H1 (cell line): ENCODE measurements around the gene NRSN2.

ENCODE experiments used
- CEBPB ChIP-seq: IDR thresholded peaks from 2 replicates; pipeline ENCODE4 v1.6.1; 2012; ENCODE audit warnings: low read depth, low read length
- EGR1 ChIP-seq: IDR thresholded peaks from 2 replicates; pipeline ENCODE4 v1.6.1; 2011; ENCODE audit warnings: low read depth, low read length, borderline replicate concordance
- EP300 ChIP-seq, 2 experiments: IDR thresholded peaks; 1 replicate in 1 of 2; 2 replicates in 1 of 2; pipeline ENCODE4 v1.6.1; 2011 to 2012; ENCODE audit warnings: low read depth in 2 of 2, low read length in 2 of 2, mild to moderate bottlenecking in 2 of 2, borderline replicate concordance in 1 of 2, inconsistent platforms in 1 of 2, moderate library complexity in 1 of 2
- EZH2 ChIP-seq: fragments of 200-600 bp; sonication (generic); IDR thresholded peaks from 2 replicates; pipeline ENCODE4 v1.7.1; 2012; ENCODE audit warnings: low read depth, mild to moderate bottlenecking, moderate library complexity, low read length, inconsistent platforms; ENCODE audit not compliant: severe bottlenecking
- MAFK ChIP-seq: IDR thresholded peaks from 2 replicates; pipeline ENCODE4 v1.6.1; 2012; ENCODE audit warnings: low read depth, mild to moderate bottlenecking, improper control_type of control experiment, low read length
- POLR2A ChIP-seq, 2 experiments: IDR thresholded peaks; 1 replicate in 1 of 2; 2 replicates in 1 of 2; pipeline ENCODE4 v1.6.1; 2011; ENCODE audit warnings: low read depth in 2 of 2, low read length in 2 of 2, mild to moderate bottlenecking in 2 of 2; ENCODE audit errors: control extremely low read depth in 1 of 2
- POLR2AphosphoS5 ChIP-seq: IDR thresholded peaks from 2 replicates; pipeline ENCODE4 v1.6.1; 2011; ENCODE audit warnings: low read depth, low read length
- SP2 ChIP-seq: IDR thresholded peaks from 2 replicates; pipeline ENCODE4 v1.6.1; 2012; ENCODE audit warnings: mild to moderate bottlenecking, low read length, inconsistent platforms
- YY1 ChIP-seq: IDR thresholded peaks from 2 replicates; pipeline ENCODE4 v1.6.1; 2011; ENCODE audit warnings: low read depth, mild to moderate bottlenecking, low read length
- TF ChIP-seq, protein P1 (sequence below), 3 experiments: IDR thresholded peaks; 1 replicate in 2 of 3; 2 replicates in 1 of 3; pipeline versions ENCODE4 v1.5.1 to v1.6.1; 2011; ENCODE audit warnings: low read length in 3 of 3, mild to moderate bottlenecking in 3 of 3, inconsistent platforms in 2 of 3, low read depth in 1 of 3, moderate library complexity in 1 of 3; ENCODE audit not compliant: insufficient read depth in 1 of 3; ENCODE audit errors: control extremely low read depth in 1 of 3
- TF ChIP-seq, protein P2 (sequence below): IDR thresholded peaks from 2 replicates; pipeline ENCODE4 v1.6.1; 2011; ENCODE audit warnings: low read length, improper control_type of control experiment

DNA sequence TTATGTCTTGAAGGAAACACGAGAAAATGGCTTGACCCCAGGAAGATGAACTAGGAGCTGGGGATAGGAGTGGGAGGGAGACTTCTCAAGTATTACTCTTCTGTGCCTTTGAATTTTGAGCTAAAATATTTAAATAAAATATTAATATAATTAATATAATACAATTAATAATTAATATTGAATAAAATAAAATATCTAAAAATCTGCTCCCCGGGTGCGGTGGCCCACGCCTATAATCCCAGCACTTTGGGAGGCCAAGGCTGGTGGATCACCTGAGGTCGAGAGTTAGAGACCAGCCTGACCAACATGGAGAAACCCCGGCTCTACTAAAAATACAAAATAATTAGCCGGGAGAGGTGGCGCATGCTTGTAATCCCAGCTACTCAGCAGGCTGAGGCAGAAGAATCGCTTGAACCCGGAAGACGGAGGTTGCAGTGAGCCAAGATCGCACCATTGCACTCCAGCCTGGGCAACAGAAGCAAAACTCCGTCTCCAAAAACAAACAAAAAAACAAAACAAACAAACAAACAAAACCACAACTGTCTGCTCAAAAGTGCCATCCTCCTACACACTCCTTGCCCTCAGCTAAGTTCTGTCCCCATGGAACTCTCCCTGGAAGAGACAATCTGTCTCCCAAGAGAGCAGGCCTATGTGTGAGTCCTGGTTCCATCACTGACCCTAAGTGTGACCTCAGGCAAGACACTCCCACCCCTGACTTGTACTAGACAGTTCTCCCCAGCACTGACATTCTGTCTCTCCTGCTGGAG lies 20.0 kb downstream of the NRSN2 start:
- TF ChIP-seq, protein P1, sequence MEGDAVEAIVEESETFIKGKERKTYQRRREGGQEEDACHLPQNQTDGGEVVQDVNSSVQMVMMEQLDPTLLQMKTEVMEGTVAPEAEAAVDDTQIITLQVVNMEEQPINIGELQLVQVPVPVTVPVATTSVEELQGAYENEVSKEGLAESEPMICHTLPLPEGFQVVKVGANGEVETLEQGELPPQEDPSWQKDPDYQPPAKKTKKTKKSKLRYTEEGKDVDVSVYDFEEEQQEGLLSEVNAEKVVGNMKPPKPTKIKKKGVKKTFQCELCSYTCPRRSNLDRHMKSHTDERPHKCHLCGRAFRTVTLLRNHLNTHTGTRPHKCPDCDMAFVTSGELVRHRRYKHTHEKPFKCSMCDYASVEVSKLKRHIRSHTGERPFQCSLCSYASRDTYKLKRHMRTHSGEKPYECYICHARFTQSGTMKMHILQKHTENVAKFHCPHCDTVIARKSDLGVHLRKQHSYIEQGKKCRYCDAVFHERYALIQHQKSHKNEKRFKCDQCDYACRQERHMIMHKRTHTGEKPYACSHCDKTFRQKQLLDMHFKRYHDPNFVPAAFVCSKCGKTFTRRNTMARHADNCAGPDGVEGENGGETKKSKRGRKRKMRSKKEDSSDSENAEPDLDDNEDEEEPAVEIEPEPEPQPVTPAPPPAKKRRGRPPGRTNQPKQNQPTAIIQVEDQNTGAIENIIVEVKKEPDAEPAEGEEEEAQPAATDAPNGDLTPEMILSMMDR (IDR thresholded peaks at IDR 0.05; ENCODE audit: control extremely low read depth in 1 of 3, insufficient read depth in 1 of 3, low read depth in 1 of 3, low read length in 3 of 3), result no peak
- TF ChIP-seq CEBPB (no peak), POLR2A (IDR thresholded peaks at IDR 0.05; ENCODE audit: control extremely low read depth in 1 of 2, low read depth in 2 of 2, low read length in 2 of 2) (no peak), YY1 (no peak), POLR2AphosphoS5 (no peak), EP300 (IDR thresholded peaks at IDR 0.05; ENCODE audit: borderline replicate concordance in 1 of 2, low read depth in 2 of 2, low read length in 2 of 2) (no peak), EGR1 (no peak), MAFK (no peak), SP2 (no peak), EZH2 (no peak)
- TF ChIP-seq, protein P2, sequence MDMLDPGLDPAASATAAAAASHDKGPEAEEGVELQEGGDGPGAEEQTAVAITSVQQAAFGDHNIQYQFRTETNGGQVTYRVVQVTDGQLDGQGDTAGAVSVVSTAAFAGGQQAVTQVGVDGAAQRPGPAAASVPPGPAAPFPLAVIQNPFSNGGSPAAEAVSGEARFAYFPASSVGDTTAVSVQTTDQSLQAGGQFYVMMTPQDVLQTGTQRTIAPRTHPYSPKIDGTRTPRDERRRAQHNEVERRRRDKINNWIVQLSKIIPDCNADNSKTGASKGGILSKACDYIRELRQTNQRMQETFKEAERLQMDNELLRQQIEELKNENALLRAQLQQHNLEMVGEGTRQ, result no peak
